NCI-H1092 treated with DMSO at 0.1 percent for 48 hours (cell line): ENCODE measurements around the gene SSH3.

Experiments used
- DNase-seq: peaks from one replicate; lab custom pipeline; 2025; lab: John Stamatoyannopoulos, UW

Gene SSH3

GRCh38 chr11:67268081-67268961 lies 35.0 kb upstream of the SSH3 start:
- no peak for DNase-seq

GRCh38 chr11:67268962-67269268 lies 34.4 kb upstream of the SSH3 start:
- no peak for DNase-seq

- no peak for DNase-seq
Measured at GRCh38 chr11:67269401-67270255, 33.7 kb upstream of the SSH3 start.

- DNase-seq, result no peak
Measured at GRCh38 chr11:67270256-67271204, 32.8 kb upstream of the SSH3 start.

GRCh38 chr11:67271205-67271540 lies 32.2 kb upstream of the SSH3 start:
- DNase-seq, result no peak

GRCh38 chr11:67271541-67272284 lies 31.6 kb upstream of the SSH3 start:
- no peak for DNase-seq

- DNase-seq, result no peak
Measured at GRCh38 chr11:67272327-67273259, 30.7 kb upstream of the SSH3 start.

DNA sequence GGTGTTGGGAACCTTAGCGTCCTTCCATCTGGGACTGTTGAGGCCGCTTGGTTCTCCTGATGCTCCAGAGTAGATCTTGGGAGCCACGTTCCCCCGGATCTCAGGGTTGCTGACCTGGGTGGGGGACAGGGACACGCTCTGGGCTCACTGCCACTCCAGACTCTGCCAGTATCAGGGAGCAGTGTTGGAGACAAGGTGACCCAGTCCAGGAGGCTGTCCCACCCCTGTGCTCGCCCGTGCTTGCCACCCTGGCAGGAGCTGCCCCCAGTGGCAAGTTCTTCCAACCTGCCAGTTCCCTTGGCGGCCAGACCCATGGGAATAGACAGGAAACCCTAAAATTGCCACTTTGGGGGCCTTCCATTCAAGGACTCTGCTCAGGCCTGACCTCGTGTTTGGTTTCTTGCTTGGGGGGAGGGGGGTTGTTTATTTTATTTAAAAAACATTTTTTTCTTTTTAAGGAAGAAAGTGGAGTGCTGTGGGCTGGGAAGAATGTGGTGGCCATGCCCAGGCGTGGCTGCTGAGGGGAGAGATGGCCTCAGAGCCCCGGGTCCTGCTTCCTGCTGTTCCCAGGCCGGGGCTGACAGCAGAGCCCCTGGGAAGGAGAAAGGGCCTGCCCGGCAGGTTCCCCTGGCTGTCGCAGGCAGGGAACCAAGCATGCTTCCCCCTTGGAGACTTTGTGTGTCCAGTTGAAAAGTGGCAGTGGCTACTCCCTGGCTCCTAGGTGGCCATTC lies 29.9 kb upstream of the SSH3 start:
- DNase-seq, result no peak

GRCh38 chr11:67274768-67275605 lies 28.3 kb upstream of the SSH3 start:
- DNase-seq, result no peak

GRCh38 chr11:67275606-67276409 lies 27.5 kb upstream of the SSH3 start:
- DNase-seq, result no peak

GRCh38 chr11:67276781-67277230 lies 26.5 kb upstream of the SSH3 start:
- DNase-seq, result no peak

DNA sequence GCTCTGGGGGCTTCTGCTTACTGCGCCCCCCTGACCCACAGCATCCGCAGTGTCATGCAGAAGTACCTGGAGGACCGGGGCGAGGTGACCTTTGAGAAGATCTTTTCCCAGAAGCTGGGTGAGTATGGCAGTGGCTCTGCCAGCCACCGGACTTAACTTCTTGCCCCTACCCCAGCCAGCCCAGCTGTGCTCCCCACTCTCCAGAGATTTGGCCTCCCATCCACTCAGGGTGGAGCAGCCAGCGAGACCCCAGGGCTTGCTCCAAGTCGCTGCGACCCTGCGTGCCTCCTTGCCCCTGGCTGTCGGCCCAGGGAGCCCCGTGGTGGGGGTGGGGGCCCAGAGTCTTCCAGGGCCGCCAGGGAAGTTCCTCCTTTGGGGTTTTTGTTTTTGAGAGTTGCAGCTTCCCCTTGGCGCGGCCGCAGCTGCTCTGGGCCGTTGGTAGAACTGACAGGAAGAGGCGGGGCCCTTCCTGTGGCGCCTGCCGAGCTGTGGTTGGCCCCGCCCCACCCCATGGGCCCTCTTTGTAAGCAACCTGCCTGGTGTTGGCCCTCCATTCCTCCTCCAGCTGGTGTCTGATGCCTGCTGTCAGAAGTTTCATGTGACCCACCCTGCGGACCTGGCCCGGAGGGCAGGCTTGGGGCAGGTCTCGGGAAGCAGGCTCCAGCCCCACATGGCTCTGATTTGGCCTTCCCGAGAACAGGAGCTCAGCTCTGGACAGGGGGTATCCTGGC lies 25.9 kb upstream of the SSH3 start:
- no peak for DNase-seq

- no peak for DNase-seq
Measured at GRCh38 chr11:67278135-67278938, 25.0 kb upstream of the SSH3 start.

DNA sequence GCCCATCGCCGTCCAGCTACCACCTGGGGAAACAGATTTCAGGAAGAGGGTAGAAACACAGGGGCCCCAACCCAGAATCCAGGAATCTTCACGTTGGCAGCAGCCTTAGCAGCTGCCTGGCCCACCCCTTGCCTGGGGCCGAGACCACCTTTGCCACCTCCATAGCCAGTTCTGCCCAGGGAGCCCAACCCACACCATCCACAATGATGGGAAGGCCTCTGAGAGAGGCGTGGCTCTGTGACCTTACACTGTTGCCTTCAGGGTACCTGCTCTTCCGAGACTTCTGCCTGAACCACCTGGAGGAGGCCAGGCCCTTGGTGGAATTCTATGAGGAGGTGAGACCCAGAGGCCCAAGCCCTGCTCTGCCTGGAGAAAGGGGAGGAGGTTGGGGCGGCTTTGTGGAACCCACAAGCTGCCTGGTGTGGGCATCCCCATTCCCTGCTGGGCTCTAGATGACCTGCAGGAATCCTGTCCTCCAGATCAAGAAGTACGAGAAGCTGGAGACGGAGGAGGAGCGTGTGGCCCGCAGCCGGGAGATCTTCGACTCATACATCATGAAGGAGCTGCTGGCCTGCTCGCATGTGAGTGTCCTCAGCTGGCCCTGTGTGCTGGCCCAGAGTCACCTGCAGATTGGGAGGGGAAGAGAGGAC lies 24.3 kb upstream of the SSH3 start:
- DNase-seq, result no peak

- DNase-seq, result no peak
Measured at GRCh38 chr11:67279589-67280340, 23.6 kb upstream of the SSH3 start.
